Measurements from ENCODE around the gene PLA2G2F. TPM values are rescaled to one million over a fixed set of nuclear protein-coding genes. Genes with fewer than 3 reads are reported as not detected.
A peak's percentile ranks its signal among the peaks of the same experiment; 100 is the strongest.

PLA2G2F gene
- total and polyA plus RNA-seq, 9 of the 15 experiments (the other 6 are each of a cell fraction or from before 2014, with no cell fraction given) = not detected

DNA sequence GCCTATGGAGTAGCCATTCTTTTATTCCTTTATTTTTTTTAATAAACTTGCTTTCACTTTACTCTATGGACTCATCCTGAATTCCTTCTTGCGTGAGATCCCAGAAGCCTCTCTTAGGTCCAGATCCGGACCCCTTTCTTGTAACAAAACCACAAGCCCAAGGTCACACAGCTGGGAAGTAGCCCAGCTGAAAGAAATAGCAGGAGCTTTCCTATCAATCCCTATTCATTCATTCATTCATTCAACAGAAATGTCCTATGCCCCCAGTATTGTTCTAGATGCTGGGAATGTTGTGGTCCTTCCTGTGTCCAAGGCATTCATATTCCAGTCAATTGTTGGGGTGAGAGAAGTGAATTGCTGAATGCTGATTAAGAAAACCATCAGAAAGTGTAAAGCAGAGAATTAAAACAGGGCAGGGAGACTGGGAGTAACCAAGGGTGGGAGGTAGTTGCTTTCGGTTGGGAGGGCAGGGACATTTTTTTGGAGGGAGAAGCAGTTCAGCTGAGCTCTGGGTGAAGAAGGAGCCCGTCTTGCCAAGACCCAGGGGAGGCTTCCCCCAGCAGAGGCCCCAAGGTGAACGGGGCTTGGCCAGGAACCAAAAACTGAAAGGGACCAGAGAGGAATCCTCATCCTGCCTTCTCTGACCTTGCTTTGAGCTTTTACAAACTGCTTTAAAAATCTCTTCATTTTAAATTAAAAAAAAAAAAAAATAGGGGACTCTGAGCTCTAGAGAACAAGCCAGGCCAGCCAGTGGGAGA is 30.6 kb upstream of the PLA2G2F start (continued):
- TF ChIP-seq ZNF280B (CRISPR knock-in tag; IDR thresholded peaks at IDR 0.05) (no peak), NFRKB (IDR thresholded peaks at IDR 0.05; ENCODE audit: low read depth) (no peak), SMAD3 (CRISPR knock-in tag; conservative IDR thresholded peaks at IDR 0.05) (no peak), HDAC8 (tag; IDR thresholded peaks at IDR 0.05) (no peak), THRAP3 (IDR thresholded peaks at IDR 0.05; ENCODE audit: borderline replicate concordance) (no peak)

GRCh38 chr1:20109223-20109856 is 29.8 kb upstream of the PLA2G2F start:
- ChIA-PET CTCF (ENCODE audit: low intra/inter-chr PET ratio) (interaction anchor here (0.6 kb wide), 1 partner anchor 78 kb away, joined by 3 read pairs; no protein-coding TSS in a partner anchor), POLR2A (interaction anchor here (0.6 to 1.0 kb wide), 4 partner anchors 9 to 234 kb away, joined by 3 read pairs; no protein-coding TSS in a partner anchor)
- intact Hi-C loops (cut with micrococcal nuclease) (no loop called here), in situ Hi-C loops (cut with MboI) (no loop called here)
- Histone ChIP-seq H3K9me1 (ENCODE audit: control insufficient read depth, insufficient read depth, low read length) (no peaks in the 10 kb centered on the region), H3K27ac (ENCODE audit: extremely low read depth, low read depth, low read length) (no peak overlapping the region), H3K4me1 (replicated peaks in 1 of 2; ENCODE audit: control insufficient read depth in 2 of 2, insufficient read depth in 2 of 2, low read length in 2 of 2) (no peaks in the 10 kb centered on the region; a peak in 1 of 5 replicates), H4K20me1 (replicated peaks; ENCODE audit: control insufficient read depth, insufficient read depth, low read length) (peaks cover 6% of the 10 kb centered on the region; the same call in 1 of the 2 replicates), H2AFZ (ENCODE audit: low read depth, low read length) (no peak overlapping the region), H3K4me3 (no peak overlapping the region), H3K36me3 (ENCODE audit: control insufficient read depth, insufficient read depth, low read length) (no peaks in the 10 kb centered on the region), H3K9me3 (replicated peaks; ENCODE audit: control insufficient read depth, insufficient read depth, low read depth, low read length) (no peaks in the 10 kb centered on the region), H3K4me2 (ENCODE audit: insufficient read depth, low read length) (no peak overlapping the region), H3K79me2 (ENCODE audit: control insufficient read depth, insufficient read depth, low read length) (no peaks in the 10 kb centered on the region), H3K9ac (ENCODE audit: insufficient read depth in 1 of 2, low read depth in 2 of 2, low read length in 2 of 2) (no peak overlapping the region), H3K27me3 (ENCODE audit: control insufficient read depth in 2 of 2, insufficient read depth in 2 of 2, low read length in 2 of 2) (peaks cover 22 to 45% of the 10 kb centered on the region in 2 experiments)
- peak; percentile 60 for ATAC-seq
- 0% methylated on average over 4 of the region's 4 CpGs for WGBS (ENCODE audit: insufficient coverage, low coverage, missing lambda C conversion rate)
- FAIRE-seq = no peak
- BruUV-seq (replicated peaks) = no TSS peak
- DNase-seq (ENCODE audit: extremely low read depth in 1 of 4, low spot score in 3 of 4) = peak; percentile 8 to 53 (median 36)
- TF ChIP-seq GMEB1 (CRISPR knock-in tag; IDR thresholded peaks at IDR 0.05) (no peak), CREM (IDR thresholded peaks at IDR 0.05; ENCODE audit: low read depth) (no peak), EP400 (IDR thresholded peaks at IDR 0.05) (no peak), EZH2 (IDR thresholded peaks at IDR 0.05; ENCODE audit: borderline replicate concordance, low read depth, low read length) (no peak), KDM4B (IDR thresholded peaks at IDR 0.05; ENCODE audit: borderline replicate concordance in 2 of 2, low read depth in 1 of 2) (no peak), FOSL1 (tag; conservative IDR thresholded peaks at IDR 0.05) (peak; percentile 60; the same call in 1 of the 2 replicates), CCAR2 (IDR thresholded peaks at IDR 0.05; ENCODE audit: low read depth, low read length) (no peak), MTA3 (IDR thresholded peaks at IDR 0.05; ENCODE audit: borderline replicate concordance) (no peak), THRAP3 (IDR thresholded peaks at IDR 0.05; ENCODE audit: borderline replicate concordance) (no peak)

Data from K562 (cell line).